Right atrium auricular region (tissue), 2 donors: ENCODE results near the gene CMKLR1. TPM values are rescaled to one million over a fixed set of nuclear protein-coding genes. Genes with fewer than 3 reads are reported as not detected.

Experiments used
- DNase-seq: peaks from one replicate; pipeline ENCODE4 v3.0.0-alpha.2; 2019; ENCODE audit warnings: low spot score
- H3K27ac ChIP-seq, 2 donors: fragments of 200-600 bp; sonication (generic); 1 replicate in 1 of 2; 2 replicates in 1 of 2; pipeline ENCODE4 v1.5.1; 2016 to 2019
- H3K27me3 ChIP-seq, 2 donors: fragments of 200-600 bp; sonication (generic); one replicate each; pipeline versions ENCODE4 v1.5.1 to v1.6.0; 2017 to 2019
- H3K36me3 ChIP-seq: fragments of 200-600 bp; sonication (generic); one replicate; pipeline ENCODE4 v1.5.1; 2016
- H3K4me1 ChIP-seq, 2 donors: fragments of 200-600 bp; sonication (generic); one replicate each; pipeline versions ENCODE4 v1.5.1 to v1.6.0; 2017 to 2019
- H3K4me3 ChIP-seq, 2 donors: fragments of 200-600 bp; sonication (generic); 1 replicate in 1 of 2; 2 replicates in 1 of 2; pipeline ENCODE4 v1.5.1; 2017 to 2019; ENCODE audit warnings: mild to moderate bottlenecking in 1 of 2, moderate library complexity in 1 of 2
- H3K9me3 ChIP-seq, 2 donors: fragments of 200-600 bp; sonication (generic); one replicate each; pipeline ENCODE4 v1.5.1; 2019
- total RNA-seq, 2 donors: library from RNA; depleted of rRNA; stranded (reverse); fragments of >200 nt; gene quantifications; one replicate each; pipeline ENCODE4 v1.1.0, GENCODE V29; 2016
- TF ChIP-seq, protein P1 (sequence below), 2 donors: fragments of 200-600 bp; sonication (generic); IDR thresholded peaks; one replicate each; pipeline ENCODE4 v1.5.1; 2019; ENCODE audit warnings: antibody characterized with exemption in 2 of 2

Gene CMKLR1
- total RNA-seq, 2 donors from 2014 or later: 6.2 to 11.0 TPM

- no peaks in the 10 kb centered on the region for H3K27me3 ChIP-seq
- no peak for DNase-seq
- H3K36me3 ChIP-seq: no peaks in the 10 kb centered on the region
- H3K4me3 ChIP-seq: no peak overlapping the region
- no peak overlapping the region for H3K27ac ChIP-seq
- TF ChIP-seq, protein P1, sequence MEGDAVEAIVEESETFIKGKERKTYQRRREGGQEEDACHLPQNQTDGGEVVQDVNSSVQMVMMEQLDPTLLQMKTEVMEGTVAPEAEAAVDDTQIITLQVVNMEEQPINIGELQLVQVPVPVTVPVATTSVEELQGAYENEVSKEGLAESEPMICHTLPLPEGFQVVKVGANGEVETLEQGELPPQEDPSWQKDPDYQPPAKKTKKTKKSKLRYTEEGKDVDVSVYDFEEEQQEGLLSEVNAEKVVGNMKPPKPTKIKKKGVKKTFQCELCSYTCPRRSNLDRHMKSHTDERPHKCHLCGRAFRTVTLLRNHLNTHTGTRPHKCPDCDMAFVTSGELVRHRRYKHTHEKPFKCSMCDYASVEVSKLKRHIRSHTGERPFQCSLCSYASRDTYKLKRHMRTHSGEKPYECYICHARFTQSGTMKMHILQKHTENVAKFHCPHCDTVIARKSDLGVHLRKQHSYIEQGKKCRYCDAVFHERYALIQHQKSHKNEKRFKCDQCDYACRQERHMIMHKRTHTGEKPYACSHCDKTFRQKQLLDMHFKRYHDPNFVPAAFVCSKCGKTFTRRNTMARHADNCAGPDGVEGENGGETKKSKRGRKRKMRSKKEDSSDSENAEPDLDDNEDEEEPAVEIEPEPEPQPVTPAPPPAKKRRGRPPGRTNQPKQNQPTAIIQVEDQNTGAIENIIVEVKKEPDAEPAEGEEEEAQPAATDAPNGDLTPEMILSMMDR (IDR thresholded peaks at IDR 0.05): no peak
- H3K9me3 ChIP-seq: peaks cover 4 to 29% of the 10 kb centered on the region in 2 donors
- H3K4me1 ChIP-seq: no peaks in the 10 kb centered on the region
Observed at GRCh38 chr12:108260039-108260438, 79.1 kb downstream of the CMKLR1 start.

- Histone ChIP-seq H3K4me1 (no peaks in the 10 kb centered on the region), H3K27me3 (no peaks in the 10 kb centered on the region), H3K27ac (no peak overlapping the region), H3K36me3 (no peaks in the 10 kb centered on the region), H3K9me3 (peaks cover 4 to 29% of the 10 kb centered on the region in 2 donors), H3K4me3 (no peak overlapping the region)
- TF ChIP-seq, protein P1 (IDR thresholded peaks at IDR 0.05): no peak
- DNase-seq: no peak
Observed at GRCh38 chr12:108257610-108258106, 81.5 kb downstream of the CMKLR1 start.

GRCh38 chr12:108257004-108257403 lies 82.1 kb downstream of the CMKLR1 start:
- H3K4me3 ChIP-seq: no peak overlapping the region
- DNase-seq: no peak
- H3K4me1 ChIP-seq: no peaks in the 10 kb centered on the region
- no peaks in the 10 kb centered on the region for H3K36me3 ChIP-seq
- H3K9me3 ChIP-seq: peaks cover 4 to 29% of the 10 kb centered on the region in 2 donors
- TF ChIP-seq, protein P1 (IDR thresholded peaks at IDR 0.05): no peak
- H3K27ac ChIP-seq: no peak overlapping the region
- H3K27me3 ChIP-seq: no peaks in the 10 kb centered on the region

DNA sequence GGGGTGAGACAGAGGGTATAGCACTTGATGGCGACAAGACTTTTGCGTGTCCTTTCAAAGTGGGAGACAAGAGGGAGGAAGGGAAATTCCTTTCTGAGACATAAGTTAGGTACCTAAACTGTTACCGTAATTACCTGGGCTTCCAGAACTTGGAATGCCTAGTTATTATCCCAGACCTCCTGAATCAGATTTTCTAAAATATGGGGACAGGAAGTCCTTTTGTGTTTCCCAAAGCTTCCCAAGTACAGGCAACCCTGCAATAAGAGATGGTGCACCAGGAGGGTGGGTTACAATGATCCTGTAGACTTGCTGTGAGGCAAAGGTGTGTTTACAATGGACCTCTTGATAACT lies 83.9 kb downstream of the CMKLR1 start:
- Histone ChIP-seq H3K36me3 (no peaks in the 10 kb centered on the region), H3K9me3 (peaks cover 2 to 12% of the 10 kb centered on the region in 2 donors), H3K27me3 (no peaks in the 10 kb centered on the region), H3K4me3 (no peak overlapping the region), H3K27ac (no peak overlapping the region), H3K4me1 (no peaks in the 10 kb centered on the region)
- no peak for DNase-seq
- TF ChIP-seq, protein P1 (IDR thresholded peaks at IDR 0.05): no peak

DNA sequence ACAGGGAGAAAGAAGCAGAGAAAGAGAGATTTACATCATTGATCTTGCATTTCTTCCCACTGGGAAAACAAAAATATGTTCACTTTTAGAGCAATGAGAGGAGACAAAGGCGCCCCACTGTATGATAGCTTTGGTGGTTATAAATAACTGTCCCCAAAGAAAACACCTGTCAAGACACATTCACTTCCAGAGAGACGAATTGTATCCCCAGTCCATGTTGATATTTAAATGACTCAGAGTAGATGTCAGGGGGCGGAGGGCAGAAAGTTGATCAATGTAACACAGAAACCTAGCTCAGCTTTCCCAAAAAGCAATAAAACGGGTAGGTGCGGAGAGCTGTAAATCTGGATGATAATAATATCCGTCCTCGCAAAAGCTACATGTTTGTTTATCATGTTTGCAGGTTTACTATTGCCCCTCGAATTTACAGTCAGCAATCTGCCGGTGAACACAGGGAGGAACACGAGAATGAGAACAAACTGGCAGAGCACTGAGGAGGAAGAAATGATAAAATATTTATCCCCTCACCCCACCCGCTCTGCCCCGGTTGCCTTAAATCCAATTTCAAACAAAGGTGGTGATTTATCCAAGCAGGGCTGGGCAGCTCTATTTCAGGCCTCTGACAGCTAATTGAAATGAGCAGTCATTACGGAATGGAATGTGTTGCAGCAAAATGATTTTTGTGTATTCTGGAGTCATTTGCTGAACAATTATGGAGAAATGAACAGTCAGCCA lies 84.4 kb downstream of the CMKLR1 start:
- no peaks in the 10 kb centered on the region for H3K36me3 ChIP-seq
- DNase-seq: no peak
- H3K4me1 ChIP-seq: no peaks in the 10 kb centered on the region
- TF ChIP-seq, protein P1 (IDR thresholded peaks at IDR 0.05): no peak
- H3K27ac ChIP-seq: no peak overlapping the region
- H3K9me3 ChIP-seq: peaks cover 0 to 7% of the 10 kb centered on the region in 2 donors
- H3K4me3 ChIP-seq: no peak overlapping the region
- no peaks in the 10 kb centered on the region for H3K27me3 ChIP-seq

DNA sequence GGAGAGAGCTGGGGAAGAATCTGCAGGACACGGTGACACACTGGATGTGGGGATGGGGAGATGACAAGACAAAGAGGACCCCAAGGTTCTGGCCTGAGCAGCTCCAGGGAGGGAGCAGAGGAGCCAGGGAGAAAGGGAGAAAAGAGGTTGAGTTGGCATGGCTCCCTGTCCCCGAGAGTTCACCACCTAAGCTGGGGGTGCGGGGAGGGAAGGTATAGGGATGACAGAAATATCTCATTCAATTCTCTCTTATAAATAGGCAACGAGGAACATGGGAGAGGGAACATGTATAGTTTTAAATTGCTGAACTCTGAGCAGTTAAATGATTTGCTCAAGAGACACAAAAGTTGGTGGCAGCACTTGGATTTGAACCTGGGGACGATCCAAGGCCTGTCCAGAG lies 85.1 kb downstream of the CMKLR1 start:
- no peak for DNase-seq
- no peak overlapping the region for H3K4me3 ChIP-seq
- H3K36me3 ChIP-seq: no peaks in the 10 kb centered on the region
- H3K4me1 ChIP-seq: no peaks in the 10 kb centered on the region
- H3K9me3 ChIP-seq: peaks cover 0 to under 1% of the 10 kb centered on the region in 2 donors
- H3K27me3 ChIP-seq: no peaks in the 10 kb centered on the region
- no peak overlapping the region for H3K27ac ChIP-seq
- TF ChIP-seq, protein P1 (IDR thresholded peaks at IDR 0.05): no peak
